ENCODE results near the gene NOS1AP. TPM values are rescaled to one million over a fixed set of nuclear protein-coding genes. Genes with fewer than 3 reads are reported as not detected.

NOS1AP gene
- total RNA-seq, 4 donors from 2014 or later = 1.9 to 5.4 (median 3.1) TPM

DNA sequence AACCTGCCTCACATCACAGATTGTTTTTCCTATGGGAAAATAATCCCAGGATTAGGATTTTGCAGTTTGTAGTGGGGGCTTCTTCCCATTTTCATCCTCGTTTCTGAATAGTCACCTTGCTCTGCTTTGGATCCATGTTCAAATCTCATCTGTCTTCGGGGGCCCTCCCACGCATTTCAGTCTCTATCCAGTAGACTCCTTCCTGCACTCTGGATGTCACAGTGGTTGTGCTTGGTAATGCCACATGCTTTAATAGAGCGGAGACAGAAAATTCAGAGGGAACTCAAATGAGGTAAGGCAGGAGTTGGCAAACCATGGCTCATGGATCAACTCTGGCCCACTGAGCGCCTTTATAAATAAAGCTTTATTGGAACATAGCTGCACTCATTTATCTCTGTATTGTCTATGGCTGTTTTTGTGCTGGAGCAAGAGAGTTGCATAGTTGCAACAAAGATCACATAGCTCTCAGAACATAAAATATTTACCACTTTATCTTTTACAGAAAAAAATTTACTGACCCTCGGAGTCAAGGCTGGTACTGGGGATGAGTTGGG is 206.2 kb downstream of the NOS1AP start:
- DNase-seq (ENCODE audit: low spot score) (no peak), ATAC-seq (ENCODE audit: low FRiP score) (no peak)
- TF ChIP-seq, protein P1, sequence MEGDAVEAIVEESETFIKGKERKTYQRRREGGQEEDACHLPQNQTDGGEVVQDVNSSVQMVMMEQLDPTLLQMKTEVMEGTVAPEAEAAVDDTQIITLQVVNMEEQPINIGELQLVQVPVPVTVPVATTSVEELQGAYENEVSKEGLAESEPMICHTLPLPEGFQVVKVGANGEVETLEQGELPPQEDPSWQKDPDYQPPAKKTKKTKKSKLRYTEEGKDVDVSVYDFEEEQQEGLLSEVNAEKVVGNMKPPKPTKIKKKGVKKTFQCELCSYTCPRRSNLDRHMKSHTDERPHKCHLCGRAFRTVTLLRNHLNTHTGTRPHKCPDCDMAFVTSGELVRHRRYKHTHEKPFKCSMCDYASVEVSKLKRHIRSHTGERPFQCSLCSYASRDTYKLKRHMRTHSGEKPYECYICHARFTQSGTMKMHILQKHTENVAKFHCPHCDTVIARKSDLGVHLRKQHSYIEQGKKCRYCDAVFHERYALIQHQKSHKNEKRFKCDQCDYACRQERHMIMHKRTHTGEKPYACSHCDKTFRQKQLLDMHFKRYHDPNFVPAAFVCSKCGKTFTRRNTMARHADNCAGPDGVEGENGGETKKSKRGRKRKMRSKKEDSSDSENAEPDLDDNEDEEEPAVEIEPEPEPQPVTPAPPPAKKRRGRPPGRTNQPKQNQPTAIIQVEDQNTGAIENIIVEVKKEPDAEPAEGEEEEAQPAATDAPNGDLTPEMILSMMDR (IDR thresholded peaks at IDR 0.05) = no peak

DNA sequence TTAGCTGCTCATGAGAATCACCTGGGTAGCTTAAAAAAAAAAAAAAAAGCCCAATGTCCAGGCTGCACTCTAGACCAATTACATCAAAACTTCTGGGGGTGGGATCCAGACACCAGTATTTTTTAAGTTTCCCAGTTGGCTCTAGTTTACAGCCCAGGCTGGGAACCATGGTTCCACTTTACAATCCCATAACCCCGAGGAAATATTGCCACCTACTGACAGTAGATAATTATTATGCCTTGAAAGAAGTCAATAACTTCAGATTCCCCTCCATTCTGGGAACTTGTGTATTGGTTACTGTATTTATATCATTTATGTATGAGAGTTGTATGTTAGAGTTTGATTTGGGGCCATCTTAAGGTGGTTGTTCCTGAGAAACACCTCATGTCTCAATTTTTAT is 207.0 kb downstream of the NOS1AP start:
- ATAC-seq (ENCODE audit: low FRiP score) = no peak
- TF ChIP-seq, protein P1 (IDR thresholded peaks at IDR 0.05) = no peak

DNA sequence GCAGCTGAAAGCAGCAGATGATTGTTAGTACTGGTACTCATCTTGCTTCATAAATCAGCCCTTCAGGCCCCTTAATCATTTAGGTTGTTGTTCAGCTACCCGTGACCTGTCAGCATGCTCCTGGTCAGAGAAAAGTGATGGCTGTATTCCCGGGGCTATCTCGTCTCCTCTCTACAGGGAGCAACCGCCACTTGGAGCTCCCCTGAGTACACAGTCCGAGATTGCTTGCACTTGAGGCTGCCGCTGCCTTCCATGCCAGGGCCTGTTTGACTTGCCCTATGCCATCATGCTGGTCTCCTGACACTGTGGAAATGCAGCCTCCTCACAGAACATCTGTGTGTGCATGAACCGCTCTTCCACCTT is 209.6 kb downstream of the NOS1AP start:
- no peak for DNase-seq (ENCODE audit: low spot score)
- no peak for ATAC-seq (ENCODE audit: low FRiP score)
- TF ChIP-seq, protein P1 (IDR thresholded peaks at IDR 0.05) = no peak

More for the DNA sequence above, 207.0 kb downstream of the NOS1AP start:
- DNase-seq (ENCODE audit: low spot score) = no peak

DNA sequence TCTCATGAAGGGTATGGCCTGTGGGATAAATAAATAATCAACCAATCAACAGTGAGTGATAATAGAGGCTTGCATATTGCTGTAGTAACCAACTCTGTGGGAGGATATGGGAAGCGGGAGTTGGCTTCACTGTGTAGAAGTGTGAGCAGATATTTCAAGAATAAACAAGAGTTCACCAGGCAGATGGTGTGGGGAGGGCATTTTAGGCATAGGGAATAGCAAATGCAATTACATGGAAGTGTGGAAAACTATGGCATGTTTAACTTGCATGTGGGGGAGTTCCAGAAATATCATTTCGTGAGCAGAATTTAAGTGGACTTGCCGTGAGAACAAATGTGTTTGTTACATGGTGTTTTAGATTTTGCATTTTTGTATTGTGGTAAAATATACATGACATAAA is 211.9 kb downstream of the NOS1AP start:
- no peak for DNase-seq (ENCODE audit: low spot score)
- TF ChIP-seq, protein P1 (IDR thresholded peaks at IDR 0.05) = no peak
- no peak for ATAC-seq (ENCODE audit: low FRiP score)

DNA sequence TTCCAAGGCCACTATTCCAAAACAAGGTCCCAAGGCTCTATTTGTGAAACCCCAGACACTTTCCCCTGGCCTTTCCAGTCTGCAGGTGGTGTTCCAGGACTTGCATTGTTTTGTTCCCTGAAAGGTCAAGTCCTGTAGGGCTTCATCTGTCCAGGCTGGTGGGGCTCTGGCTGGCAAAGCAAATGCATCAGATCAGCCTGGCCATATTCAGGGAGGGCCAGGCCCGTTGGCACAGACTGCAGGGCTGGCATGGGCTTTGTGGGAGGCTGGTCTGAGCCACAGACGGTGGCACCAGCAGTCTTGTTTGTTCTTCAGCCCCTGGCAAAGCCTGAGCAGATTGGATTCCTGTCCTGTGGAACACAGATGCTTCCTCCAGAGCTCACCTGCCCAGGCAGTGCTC is 214.2 kb downstream of the NOS1AP start:
- no peak for ATAC-seq (ENCODE audit: low FRiP score)
- DNase-seq (ENCODE audit: low spot score) = no peak
- TF ChIP-seq, protein P1 (IDR thresholded peaks at IDR 0.05) = no peak

DNA sequence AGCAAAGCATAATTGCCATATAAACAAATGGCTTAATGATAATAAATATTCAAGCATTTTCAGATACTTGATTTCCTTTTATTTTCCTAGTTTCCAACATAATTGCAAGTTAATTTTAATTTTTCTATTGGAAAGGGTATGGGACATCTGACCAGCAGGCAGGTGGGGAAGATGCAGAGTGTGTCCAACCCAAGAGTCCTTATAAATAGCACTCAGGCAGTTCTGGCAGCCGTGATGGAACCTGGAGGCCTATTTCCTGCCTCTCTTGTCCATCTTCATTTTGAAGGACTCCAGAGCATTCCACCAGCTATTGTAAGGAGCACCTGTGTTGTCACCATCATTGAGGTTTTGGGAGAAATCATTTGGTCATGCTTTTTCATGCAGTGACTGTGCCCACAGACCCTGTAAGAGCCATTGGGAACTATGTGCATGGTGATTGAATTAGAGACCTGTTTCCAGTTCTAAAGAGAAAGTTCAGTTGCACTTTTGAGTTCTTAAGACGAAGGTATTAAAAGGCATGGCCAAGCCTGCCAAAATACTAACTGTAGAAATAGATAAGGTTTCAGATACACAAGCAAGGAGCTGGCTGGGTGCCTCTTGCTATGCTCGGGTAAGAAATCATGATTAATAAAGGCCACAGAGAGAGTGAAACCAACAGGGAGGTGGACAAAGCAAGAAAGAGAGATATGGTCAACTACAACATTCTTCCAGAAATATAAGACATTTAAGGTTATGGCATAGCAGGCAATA is 214.9 kb downstream of the NOS1AP start:
- TF ChIP-seq, protein P1 (IDR thresholded peaks at IDR 0.05) = no peak
- no peak for DNase-seq (ENCODE audit: low spot score)
- no peak for ATAC-seq (ENCODE audit: low FRiP score)

DNA sequence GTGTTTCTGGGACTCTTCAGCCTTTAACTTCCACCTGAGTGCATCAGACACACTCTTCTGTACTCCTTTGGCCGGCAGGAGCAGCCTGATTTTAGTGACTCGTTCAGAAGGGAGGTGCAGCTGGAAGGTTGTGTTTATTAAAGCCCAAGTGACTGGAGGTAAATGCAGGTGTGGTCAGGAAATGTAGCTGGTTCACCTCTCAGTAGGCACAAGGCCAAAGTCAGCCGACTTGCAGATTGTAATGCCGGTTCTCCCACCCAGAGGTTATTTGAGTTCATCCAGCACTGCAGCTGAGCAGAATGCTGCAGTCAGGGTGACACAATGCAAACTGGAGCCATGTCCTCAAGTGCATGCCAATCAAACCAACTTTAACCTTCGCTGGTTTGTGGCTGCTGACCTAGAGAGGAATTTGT is 215.7 kb downstream of the NOS1AP start:
- no peak for DNase-seq (ENCODE audit: low spot score)

More for the DNA sequence above, 215.7 kb downstream of the NOS1AP start:
- ATAC-seq (ENCODE audit: low FRiP score) = no peak
- TF ChIP-seq, protein P1 (IDR thresholded peaks at IDR 0.05) = no peak
